Hematopoietic multipotent progenitor cell treated with erythropoietin and hydrocortisone succinate and interleukin-3 and kit ligand, for 8 days (in vitro differentiated cells): ENCODE measurements around the gene SRPK3.

Experiments
- DNase-seq: peaks from one replicate; pipeline ENCODE4 v3.0.0-alpha.2; 2015

The SRPK3 gene

DNA sequence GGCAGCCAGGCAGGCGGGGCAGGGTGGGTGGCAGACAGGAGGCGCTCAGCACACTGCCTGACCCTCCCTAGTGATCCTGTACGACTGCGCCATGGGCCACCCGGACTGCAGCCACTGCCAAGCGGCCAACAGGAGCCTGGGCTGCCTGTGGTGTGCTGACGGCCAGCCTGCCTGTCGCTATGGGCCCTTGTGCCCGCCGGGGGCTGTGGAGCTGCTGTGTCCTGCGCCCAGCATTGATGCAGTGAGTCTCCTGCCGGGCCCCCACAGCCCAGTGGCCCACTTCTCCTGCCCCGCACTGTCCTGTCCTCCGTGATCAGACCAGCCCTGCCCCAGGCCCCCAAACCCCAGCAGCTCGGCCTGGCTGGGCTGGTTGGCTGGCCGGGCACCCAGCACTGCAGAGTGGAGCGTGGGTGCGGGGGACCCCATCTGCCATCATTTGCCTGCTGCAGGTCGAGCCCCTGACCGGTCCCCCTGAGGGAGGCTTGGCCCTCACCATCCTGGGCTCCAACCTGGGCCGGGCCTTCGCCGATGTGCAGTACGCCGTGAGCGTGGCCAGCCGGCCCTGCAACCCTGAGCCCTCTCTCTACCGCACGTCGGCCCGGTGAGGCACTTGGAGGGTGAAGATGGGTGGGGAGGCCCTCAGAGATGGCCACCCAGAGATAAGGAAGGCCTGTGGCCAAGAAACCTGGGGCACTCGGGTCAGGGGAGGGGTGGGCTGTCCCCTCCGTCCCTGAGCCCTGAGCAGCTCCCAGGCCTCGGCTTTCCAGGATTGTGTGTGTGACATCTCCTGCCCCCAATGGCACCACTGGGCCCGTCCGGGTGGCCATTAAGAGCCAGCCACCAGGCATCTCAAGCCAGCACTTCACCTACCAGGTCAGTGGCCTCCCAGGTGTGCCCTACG, 9.2 kb upstream of the SRPK3 start:
- no peak for DNase-seq

DNA sequence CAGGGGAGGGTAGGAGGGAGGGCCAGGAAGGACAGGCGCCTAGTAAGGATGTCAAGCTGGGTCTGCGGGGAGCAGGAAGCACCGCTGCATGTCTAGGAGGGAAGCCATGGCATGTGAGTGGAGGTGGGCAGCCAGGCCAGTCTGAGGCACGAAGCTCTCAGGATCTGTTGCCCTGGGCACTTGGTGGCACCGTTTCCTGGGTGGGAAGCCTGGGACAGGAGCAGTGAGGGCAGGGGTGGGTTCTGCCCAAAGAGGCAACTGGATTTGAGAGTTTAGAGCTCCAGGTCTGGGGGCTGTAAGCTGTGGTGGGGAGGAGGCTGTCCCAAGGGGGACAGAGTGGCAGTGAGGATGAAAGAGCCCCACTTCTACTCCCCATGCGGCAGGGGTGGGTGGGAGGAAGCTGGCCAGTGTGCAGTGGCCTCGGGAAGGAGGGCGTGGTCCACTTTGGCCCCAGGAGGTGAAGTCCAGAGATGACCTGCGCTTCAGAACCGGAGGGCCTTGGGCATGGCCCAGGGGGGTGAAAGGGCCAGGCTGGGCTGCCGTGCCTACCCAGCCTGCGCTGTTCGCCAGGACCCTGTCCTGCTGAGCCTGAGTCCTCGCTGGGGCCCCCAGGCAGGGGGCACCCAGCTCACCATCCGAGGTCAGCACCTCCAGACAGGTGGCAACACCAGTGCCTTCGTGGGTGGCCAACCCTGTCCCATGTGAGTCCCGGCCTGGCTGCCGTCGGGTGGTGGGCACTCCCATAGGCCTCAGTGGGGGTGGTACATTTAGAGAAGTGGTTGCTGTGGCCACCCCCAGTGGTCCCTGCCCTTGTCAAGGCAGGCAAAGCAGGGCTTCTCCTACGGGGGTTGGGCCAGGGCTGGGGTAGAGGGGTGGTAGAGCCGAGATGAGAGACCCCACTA, 8.3 kb upstream of the SRPK3 start:
- DNase-seq: no peak

DNA sequence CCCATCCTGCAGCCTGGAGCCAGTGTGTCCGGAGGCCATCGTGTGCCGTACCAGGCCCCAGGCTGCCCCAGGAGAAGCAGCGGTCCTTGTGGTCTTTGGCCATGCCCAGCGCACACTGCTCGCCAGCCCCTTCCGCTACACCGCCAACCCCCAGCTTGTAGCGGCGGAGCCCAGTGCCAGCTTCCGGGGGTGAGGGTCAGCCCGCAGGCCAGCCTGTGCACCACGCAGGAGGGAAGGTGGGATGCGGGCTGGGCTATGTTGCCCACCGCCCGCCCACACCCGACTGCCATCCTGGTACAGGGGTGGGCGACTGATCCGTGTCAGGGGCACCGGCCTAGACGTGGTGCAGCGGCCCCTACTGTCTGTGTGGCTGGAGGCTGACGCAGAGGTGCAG, 7.6 kb upstream of the SRPK3 start:
- no peak for DNase-seq

DNA sequence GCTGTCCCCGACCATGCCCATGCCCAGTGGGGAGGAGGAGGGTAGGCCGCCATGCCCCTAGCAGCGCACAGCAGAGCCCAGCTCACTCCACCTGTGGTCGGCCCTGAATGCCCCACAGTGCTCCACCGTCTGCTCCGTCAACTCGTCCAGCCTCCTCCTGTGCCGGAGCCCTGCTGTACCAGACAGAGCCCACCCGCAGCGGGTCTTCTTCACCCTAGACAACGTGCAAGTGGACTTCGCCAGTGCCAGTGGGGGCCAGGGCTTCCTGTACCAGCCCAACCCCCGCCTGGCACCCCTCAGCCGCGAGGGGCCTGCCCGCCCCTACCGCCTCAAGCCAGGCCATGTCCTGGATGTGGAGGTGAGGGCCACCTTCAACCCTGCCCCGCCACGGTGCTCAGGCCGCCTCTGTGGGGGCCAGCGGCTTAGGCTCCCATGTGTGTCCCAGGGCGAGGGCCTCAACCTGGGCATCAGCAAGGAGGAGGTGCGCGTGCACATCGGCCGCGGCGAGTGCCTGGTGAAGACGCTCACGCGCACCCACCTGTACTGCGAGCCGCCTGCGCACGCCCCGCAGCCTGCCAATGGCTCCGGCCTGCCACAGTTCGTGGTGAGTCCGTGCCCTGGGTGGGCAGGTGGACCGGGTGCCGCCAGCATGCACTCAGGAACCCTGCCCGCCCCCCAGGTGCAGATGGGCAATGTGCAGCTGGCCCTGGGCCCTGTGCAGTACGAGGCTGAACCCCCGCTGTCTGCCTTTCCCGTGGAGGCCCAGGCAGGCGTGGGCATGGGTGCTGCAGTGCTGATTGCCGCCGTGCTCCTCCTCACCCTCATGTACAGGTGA, 6.9 kb upstream of the SRPK3 start:
- no peak for DNase-seq

DNA sequence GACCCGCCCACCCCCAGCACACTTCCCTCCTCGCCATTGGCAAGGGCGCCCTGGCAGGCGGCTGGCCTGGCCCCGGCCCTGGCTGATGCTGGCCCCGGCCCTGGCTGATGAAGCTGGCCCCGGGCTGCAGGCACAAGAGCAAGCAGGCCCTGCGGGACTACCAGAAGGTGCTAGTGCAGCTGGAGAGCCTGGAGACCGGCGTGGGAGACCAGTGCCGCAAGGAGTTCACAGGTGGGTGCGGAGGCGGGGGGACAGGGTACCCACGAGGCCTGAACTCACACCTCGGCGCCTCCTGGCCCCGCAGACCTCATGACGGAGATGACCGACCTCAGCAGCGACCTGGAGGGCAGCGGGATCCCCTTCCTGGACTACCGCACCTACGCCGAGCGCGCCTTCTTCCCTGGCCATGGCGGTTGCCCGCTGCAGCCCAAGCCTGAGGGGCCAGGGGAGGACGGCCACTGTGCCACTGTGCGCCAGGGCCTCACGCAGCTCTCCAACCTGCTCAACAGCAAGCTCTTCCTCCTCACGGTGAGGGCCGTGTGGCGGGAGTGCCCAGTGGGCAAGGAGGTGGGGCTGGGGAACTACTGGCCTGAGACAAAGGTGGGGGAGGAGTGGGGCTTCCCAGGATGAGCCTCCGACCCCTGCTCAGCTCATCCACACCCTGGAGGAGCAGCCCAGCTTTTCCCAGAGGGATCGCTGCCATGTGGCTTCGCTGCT, 6.1 kb upstream of the SRPK3 start:
- DNase-seq: no peak

DNA sequence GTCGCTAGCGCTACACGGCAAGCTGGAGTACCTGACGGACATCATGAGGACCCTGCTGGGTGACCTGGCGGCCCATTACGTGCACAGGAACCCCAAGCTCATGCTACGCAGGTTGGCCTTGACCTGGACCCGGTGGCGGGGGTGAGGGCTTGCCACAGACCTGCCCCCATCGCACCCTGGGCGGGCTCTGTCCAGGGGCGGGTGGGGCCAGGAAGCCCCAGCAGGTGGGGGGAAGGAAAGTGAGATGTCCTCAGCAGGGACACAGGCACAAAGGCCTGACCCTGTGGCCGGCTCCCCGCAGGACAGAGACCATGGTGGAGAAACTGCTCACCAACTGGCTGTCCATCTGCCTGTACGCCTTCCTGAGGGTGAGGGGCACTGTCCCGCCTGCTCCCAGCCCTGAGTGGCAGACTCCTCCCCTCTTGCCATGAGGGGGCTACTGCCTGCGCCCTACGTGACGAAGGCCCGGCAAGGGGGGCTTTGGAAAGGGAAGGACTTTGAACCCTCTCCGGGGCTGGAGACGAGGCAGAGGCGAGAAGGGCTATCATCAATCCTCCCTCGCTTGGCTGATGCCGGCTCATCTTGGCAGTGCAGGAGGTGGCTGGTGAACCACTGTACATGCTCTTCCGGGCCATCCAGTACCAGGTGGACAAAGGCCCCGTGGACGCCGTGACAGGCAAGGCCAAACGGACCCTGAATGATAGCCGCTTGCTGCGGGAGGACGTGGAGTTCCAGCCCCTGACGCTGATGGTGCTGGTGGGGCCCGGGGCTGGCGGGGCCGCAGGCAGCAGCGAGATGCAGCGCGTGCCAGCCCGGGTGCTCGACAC, 5.3 kb upstream of the SRPK3 start:
- DNase-seq: no peak

DNA sequence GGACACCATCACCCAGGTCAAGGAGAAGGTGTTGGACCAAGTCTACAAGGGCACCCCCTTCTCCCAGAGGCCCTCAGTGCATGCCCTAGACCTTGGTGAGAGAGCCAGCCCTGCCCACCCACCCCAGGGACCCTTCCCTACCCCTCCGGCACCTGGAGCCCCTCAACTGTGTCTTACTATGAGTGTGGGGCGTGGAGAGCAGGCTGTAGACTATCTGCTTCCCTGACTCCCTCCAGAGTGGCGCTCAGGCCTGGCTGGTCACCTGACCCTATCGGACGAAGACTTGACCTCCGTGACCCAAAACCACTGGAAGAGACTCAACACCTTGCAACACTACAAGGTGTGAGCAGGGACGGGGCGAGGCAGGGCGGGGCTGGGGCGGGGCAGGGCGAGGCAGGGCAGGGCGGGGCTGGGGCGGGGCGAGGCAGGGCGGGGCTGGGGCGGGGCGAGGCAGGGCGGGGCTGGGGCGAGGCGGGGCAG, 4.7 kb upstream of the SRPK3 start:
- no peak for DNase-seq

DNA sequence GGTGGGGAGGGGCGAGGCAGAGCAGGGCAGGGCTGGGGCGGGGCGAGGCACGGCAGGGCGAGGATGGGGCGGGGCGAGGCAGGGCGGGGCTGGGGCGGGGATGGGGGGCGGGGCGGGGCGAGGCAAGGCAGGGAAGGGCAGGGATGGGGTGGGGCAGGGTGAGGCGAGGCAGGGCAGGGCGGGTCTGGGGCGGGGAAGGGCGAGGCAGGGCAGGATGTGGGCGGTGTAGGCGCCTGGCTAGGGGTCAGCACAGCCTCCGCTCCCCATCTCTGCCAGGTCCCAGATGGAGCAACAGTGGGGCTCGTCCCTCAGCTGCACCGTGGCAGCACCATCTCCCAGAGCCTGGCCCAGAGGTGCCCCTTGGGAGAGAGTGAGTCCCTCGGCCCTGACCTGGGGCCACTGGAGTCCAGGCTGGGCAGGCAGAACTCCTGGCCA, 4.2 kb upstream of the SRPK3 start:
- DNase-seq: no peak

DNA sequence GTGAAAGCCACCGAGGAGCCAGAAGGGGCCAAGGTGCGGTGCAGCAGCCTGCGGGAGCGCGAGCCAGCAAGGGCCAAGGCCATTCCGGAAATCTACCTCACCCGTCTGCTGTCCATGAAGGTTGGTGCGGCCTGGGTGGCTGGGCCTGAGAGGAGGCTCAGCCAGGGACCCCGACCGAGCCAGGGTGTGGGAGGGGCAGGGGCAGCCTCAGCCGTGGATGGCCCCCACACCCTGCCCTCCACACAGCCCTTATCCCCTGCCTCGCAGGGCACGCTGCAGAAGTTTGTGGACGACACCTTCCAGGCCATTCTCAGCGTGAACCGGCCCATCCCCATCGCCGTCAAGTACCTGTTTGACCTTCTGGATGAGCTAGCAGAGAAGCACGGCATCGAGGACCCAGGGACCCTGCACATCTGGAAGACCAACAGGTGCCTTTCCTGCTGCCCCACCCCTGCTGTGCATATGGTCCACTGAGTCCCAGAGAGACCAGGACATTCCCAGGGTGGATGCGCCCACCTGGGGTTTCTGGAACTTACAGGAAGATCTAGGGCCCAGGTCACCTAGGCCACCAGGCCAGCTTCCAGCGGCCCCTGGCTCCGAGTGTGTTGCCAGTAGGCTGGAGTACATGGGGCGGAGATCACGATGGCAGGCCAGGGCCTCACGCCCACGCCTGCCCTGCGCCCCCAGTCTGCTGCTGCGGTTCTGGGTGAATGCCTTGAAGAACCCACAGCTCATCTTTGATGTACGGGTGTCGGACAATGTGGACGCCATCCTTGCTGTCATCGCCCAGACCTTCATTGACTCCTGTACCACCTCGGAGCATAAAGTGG, 3.4 kb upstream of the SRPK3 start:
- no peak for DNase-seq

DNA sequence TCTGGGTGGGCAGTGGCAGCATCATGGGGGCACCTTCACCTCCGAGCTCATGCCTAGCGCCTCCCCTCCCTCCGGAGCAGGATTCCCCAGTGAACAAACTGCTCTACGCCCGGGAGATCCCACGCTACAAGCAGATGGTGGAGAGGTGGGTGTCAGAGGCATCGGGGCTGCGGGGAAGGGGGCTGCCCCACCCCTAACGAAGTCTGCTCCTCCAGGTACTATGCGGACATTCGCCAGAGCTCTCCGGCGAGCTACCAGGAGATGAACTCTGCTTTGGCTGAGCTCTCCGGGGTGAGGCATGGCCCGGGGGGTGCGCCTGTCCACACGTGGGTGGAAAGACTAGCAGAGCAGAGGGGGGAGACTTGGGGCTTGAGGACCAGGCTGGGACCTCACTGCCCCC, 2.7 kb upstream of the SRPK3 start:
- DNase-seq: no peak

DNA sequence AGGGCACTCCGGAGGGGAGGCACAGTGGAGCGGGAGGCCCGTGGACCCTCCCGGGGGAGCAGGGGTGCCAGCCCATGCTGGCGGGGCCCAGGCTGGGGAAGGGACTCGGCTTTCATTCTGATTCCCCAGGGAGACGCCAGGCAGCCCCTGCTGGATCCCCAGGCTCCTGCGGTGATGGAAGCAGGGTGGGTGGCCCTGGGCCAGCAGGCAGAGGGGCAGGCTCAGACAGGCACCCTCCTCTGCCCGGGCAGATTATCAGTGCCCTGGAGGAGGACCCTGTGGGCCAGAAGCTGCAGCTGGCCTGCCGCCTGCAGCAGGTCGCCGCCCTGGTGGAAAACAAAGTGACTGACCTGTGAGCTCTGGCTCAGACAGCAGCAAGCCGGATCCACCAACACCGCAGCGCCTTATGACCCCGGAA, 2.1 kb upstream of the SRPK3 start:
- DNase-seq: no peak

DNA sequence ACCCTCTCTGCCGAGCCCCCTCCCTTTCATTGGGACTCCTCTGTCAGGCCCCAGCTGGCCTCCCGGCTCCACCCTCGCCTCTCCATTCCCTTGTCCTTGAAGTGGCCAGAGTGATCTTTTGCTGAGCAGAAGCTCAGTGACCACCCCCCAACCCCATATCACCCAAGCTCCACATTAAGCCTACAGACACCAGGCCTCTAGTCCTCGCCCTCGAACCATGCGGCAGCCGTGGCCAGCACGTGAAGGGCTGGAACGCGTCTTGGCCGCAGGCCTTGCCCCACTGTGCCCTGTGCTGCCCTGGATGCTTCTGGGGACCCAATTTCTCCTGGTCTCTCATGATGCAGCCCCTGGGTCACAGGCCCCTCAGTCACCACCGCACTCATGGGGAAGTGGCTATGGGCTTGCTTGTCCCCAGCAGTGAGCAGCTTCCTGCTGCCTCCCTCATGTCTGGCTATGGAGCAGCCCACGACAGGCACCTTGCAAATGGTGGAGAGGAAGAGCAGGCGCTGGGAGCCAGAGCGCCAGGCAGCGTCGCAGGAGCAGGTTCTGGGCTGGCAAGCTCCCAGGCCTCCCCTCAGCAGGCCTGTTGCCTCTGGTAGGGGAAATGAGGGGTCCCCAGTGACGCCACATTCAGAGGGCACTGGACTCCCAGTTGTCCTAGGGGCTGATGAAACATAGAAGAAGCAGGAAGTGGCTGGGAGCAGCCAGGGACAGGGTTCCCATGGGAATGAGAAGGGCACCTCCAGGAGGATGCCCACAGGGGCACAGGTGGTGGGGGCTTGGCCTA, 757 bp upstream of the SRPK3 start:
- no peak for DNase-seq

DNA sequence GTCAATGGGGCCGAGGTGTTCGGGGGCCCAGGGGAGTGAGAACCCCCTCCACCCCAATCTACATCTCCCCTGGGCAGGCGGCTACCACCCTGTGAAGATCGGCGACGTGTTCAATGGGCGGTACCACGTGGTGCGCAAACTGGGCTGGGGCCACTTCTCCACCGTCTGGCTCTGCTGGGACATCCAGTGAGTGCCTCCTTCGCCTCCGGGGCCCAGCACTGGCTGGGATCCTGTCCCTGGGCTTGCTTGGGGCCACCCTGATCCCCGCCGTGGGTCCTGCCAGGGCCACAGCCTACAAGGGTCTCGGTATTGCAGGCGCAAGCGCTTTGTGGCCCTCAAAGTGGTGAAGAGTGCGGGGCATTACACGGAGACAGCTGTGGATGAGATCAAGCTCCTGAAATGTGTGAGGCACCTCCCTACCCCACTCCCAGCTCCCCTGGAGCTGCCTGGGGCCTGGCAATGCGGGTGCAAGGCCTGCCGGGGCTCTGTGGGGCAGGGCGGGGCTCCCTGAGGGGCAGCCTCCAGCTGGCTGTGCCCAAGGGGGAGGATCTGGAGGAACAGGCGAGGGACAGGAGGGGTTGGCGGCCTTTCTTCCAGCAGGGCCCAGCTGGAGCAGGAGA, 697 bp downstream of the SRPK3 start:
- no peak for DNase-seq

DNA sequence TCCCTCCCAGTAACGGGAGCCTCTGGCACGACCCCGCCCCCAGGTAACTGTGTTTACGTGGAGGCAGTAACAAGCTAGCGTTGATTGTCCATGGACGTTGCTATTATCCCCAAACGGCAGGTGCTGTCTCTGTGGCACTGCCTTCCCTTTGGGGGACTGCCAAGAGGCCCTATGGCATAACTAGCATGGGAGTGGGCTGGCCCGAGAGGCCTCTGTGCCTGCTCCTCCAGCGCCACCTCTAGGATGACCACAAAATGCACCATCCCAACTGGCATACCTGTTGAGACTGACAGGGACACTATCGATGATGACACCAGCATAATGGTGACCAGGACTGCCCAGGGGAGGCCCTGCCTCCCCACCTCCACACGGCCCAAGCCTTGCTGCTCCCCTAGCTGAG, 1.5 kb downstream of the SRPK3 start:
- no peak for DNase-seq

DNA sequence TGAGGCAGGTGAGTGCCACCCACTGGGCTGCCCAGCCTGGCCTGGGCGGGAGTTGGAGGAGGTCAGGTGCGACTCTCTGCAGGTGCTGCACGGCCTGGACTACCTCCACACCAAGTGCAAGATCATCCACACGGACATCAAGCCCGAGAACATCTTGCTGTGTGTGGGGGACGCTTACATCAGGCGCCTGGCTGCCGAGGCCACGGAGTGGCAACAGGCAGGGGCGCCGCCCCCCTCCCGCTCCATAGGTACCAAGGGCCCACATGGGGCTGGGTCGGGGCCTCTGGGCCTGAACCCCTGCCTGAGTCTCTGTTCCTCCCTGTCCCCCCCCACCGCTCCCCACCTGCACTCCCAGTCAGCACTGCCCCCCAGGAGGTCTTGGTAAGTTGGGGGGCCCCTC, 2.0 kb downstream of the SRPK3 start:
- DNase-seq: no peak

DNA sequence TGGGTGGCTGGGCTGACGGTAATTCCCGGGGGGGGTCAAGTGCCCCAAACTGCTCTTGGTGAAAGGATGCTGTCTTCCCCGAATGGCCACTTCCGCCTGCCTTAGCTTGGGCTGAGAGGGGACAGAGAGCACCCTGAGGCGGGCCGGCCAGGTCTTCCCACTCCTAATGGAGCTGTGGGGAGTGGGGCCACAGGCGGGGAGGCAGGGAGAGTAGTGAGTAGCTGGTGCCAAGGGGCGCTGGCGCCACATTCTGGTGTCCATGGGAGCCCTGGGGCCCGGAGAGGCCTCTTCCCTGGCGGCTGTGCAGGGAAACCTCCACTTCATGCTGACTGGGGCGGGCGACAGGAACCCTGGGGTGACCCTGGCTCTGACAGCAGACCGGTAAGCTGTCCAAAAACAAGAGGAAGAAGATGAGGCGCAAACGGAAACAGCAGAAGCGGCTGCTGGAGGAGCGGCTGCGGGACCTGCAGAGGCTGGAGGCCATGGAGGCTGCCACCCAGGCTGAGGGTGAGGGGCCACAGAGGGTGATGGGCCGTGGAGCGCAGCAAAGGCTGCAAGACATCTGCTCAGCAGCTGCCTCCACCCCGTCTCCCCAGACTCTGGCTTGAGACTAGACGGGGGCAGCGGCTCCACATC, 2.7 kb downstream of the SRPK3 start:
- DNase-seq: no peak

DNA sequence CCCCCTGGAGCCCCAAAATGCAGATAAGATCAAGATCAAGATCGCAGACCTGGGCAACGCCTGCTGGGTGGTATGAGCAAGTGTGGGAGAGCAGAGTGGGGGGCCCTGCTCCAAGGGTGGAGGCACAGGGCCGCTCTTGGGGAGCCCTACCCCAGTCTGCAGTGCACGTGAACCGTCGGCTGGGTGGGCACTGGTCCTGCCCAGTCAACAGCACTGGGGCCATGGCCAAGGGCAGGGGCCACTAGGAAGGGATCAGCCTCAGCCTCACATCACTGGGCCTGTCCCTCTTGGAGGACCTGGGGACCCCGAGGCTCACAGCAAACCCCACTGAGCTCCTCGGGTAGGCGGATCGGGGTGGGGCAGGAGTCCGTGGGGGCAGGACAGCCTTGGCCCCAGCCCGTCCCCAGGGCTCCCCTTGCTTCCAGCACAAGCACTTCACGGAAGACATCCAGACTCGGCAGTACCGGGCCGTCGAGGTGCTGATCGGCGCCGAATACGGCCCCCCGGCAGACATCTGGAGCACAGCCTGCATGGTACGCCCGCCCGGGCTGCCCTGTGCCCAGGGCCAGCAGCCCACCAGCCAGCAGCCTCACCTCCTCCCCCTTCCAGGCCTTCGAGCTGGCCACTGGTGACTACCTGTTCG, 3.6 kb downstream of the SRPK3 start:
- DNase-seq: no peak

DNA sequence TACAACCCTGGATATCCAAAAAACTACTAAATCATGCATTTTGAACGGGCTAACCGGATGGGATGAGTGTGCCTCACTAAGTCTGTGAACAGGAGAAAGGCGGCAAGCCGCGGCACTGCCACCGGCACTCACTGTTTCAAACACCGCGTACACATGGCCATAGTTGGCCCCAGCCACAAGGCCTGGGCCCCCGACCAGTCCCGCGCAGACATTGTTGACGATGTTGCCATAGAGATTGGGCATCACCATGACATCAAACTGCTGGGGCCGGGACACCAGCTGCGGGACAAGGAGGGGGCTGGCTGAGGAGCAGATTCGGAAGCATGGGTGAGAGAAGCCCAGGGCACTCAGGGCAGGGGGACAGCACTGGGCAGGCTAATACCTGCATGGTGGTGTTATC, 5.8 kb downstream of the SRPK3 start:
- DNase-seq: no peak
